DLD1 (cell line): ENCODE measurements around the gene CRYBG1.

Source experiments
- in situ Hi-C: cut with HindIII; loops from 2 replicates; pipeline ENCODE4 v1.10.0; 2017; ENCODE audit warnings: low sequenced_read_pairs

The CRYBG1 gene

GRCh38 chr6:106618324-106618723 lies 257.8 kb downstream of the CRYBG1 start:
- in situ Hi-C loops: no loop called here

GRCh38 chr6:106619223-106619622 lies 258.7 kb downstream of the CRYBG1 start:
- in situ Hi-C loops: no loop called here

- in situ Hi-C loops: no loop called here
These were observed 260.6 kb downstream of the CRYBG1 start for GRCh38 chr6:106620931-106621672.
